HepG2 (cell line): ENCODE data around the gene PSMA2. TPM values are rescaled to one million over a fixed set of nuclear protein-coding genes. Genes with fewer than 3 reads are reported as not detected.

Experiments
- AHR ChIP-seq: IDR thresholded peaks from 2 replicates; pipeline ENCODE4 v1.6.1; 2018; ENCODE audit warnings: missing genetic modification reagents, missing compliant biosample characterization
- GMEB1 ChIP-seq: sonication (generic); formaldehyde crosslinking; IDR thresholded peaks from 2 replicates; pipeline ENCODE4 v1.5.1; 2020; ENCODE audit warnings: missing genetic modification reagents, mild to moderate bottlenecking, borderline replicate concordance
- KAT2B ChIP-seq: fragments of 150-350 bp; IDR thresholded peaks from 2 replicates; pipeline ENCODE4 v1.6.1; 2014; ENCODE audit warnings: low read depth, low read length, borderline replicate concordance
- KMT2A ChIP-seq: sonication (generic); formaldehyde crosslinking; IDR thresholded peaks from 2 replicates; pipeline ENCODE4 v1.4.0; 2020; ENCODE audit warnings: missing genetic modification reagents
- POGZ ChIP-seq: sonication (generic); formaldehyde crosslinking; IDR thresholded peaks from 2 replicates; pipeline ENCODE4 v1.4.0; 2020; ENCODE audit warnings: mild to moderate bottlenecking, missing genetic modification reagents
- STAT6 ChIP-seq: sonication (generic); formaldehyde crosslinking; IDR thresholded peaks from 2 replicates; pipeline ENCODE4 v1.4.0; 2020; ENCODE audit warnings: missing genetic modification reagents, mild to moderate bottlenecking, borderline replicate concordance
- THAP9 ChIP-seq: sonication (generic); formaldehyde crosslinking; IDR thresholded peaks from 2 replicates; pipeline ENCODE4; 2020; ENCODE audit warnings: missing genetic modification reagents, mild to moderate bottlenecking, borderline replicate concordance
- ZFP37 ChIP-seq: sonication (generic); formaldehyde crosslinking; IDR thresholded peaks from 2 replicates; pipeline ENCODE4 v1.4.0; 2020; ENCODE audit warnings: missing genetic modification reagents, borderline replicate concordance
- ZNF441 ChIP-seq: sonication (generic); formaldehyde crosslinking; IDR thresholded peaks from 2 replicates; pipeline ENCODE4 v1.7.0; 2021; ENCODE audit warnings: missing genetic modification reagents, borderline replicate concordance
- ZNF605 ChIP-seq: sonication (generic); formaldehyde crosslinking; IDR thresholded peaks from 2 replicates; pipeline ENCODE4 v1.8.0; 2022; ENCODE audit warnings: mild to moderate bottlenecking, missing genetic modification reagents
- ZNF792 ChIP-seq: IDR thresholded peaks from 2 replicates; pipeline ENCODE4 v1.6.1; 2016
- polyA plus RNA-seq, 8 experiments: library from polyadenylated mRNA; depleted of rRNA in 3 of 8; stranded (reverse) in 7 of 8; unstranded in 1 of 8; fragments of >200 nt; fragmentation: Illumina TruSeq in 4 of 8; extraction: Trizol in 4 of 8; gene quantifications; 2 replicates each; pipeline versions ENCODE4 v1.2.1 to v1.2.3, GENCODE V29; 2011 to 2016; ENCODE audit warnings: low read depth in 4 of 8, missing spikeins in 1 of 8, mixed read lengths in 1 of 8; ENCODE audit not compliant: insufficient read depth in 1 of 8
- total RNA-seq, 5 experiments: library from RNA; depleted of rRNA; stranded (reverse); fragments of >200 nt; fragmentation: Illumina TruSeq; extraction: Trizol; gene quantifications; 2 replicates each; pipeline ENCODE4 v1.2.3, GENCODE V29; 2016; ENCODE audit warnings: low read depth in 1 of 5
- TF ChIP-seq, protein P1 (sequence below): sonication (generic); formaldehyde crosslinking; IDR thresholded peaks from 2 replicates; pipeline ENCODE4 v1.9.0; 2022; ENCODE audit warnings: missing genetic modification reagents, mild to moderate bottlenecking, borderline replicate concordance
- TF ChIP-seq, protein P2 (sequence below): sonication (generic); formaldehyde crosslinking; IDR thresholded peaks from 2 replicates; pipeline ENCODE4 v1.4.0; 2020; ENCODE audit warnings: missing genetic modification reagents
- TF ChIP-seq, protein P3 (sequence below): sonication (generic); formaldehyde crosslinking; IDR thresholded peaks from 2 replicates; pipeline ENCODE4 v1.4.0; 2020; ENCODE audit warnings: mild to moderate bottlenecking, missing genetic modification reagents

The PSMA2 gene
- total and polyA plus RNA-seq, 2 of the 13 experiments (the other 11 are each of a cell fraction or from before 2014, with no cell fraction given): 125 to 266 TPM

DNA sequence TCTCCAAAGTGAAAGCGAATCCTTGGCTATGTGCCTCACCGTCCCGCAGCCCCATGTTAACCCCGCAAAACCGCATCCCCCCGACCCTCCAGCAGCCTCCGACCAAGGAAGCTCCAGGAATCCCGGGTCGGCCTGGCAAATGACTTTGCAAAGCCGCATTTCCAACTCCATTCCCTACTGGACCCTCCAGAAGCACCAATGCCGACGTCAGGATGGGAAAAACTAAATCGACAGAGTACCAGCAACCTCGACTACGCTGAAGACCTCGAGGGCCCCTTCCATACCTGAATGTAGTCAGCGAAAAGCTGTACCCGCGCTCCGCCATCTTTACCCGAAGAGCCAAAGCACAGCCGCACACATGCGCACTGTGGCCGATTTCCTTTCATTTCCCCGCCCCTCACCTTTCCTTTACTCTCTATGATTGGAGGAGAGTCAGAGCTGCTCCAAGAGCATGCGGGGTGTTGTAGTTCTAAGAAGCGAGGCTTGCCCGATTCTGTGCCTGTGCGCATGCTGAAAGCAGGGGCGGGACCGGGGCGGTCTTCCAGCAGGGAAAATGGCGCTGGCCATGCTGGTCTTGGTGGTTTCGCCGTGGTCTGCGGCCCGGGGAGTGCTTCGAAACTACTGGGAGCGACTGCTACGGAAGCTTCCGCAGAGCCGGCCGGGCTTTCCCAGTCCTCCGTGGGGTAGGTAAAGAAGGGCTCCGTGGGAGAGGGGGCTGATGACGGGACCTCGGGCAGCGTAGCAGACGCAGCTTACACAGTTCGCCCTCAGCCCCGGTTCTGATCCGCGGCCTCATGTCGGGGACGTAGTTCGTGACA, at the start of gene PSMA2, which contains the start of gene MRPL32 (continued):
- TF ChIP-seq STAT6 (CRISPR knock-in tag): no peak
- no peak for TF ChIP-seq ZFP37
- TF ChIP-seq, protein P1, sequence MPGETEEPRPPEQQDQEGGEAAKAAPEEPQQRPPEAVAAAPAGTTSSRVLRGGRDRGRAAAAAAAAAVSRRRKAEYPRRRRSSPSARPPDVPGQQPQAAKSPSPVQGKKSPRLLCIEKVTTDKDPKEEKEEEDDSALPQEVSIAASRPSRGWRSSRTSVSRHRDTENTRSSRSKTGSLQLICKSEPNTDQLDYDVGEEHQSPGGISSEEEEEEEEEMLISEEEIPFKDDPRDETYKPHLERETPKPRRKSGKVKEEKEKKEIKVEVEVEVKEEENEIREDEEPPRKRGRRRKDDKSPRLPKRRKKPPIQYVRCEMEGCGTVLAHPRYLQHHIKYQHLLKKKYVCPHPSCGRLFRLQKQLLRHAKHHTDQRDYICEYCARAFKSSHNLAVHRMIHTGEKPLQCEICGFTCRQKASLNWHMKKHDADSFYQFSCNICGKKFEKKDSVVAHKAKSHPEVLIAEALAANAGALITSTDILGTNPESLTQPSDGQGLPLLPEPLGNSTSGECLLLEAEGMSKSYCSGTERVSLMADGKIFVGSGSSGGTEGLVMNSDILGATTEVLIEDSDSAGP (CRISPR knock-in tag): peak; percentile 66; the same call in 1 of the 2 replicates
- TF ChIP-seq ZNF605 (CRISPR knock-in tag): no peak
- no peak for TF ChIP-seq ZNF792 (CRISPR knock-in tag)
- TF ChIP-seq, protein P2, sequence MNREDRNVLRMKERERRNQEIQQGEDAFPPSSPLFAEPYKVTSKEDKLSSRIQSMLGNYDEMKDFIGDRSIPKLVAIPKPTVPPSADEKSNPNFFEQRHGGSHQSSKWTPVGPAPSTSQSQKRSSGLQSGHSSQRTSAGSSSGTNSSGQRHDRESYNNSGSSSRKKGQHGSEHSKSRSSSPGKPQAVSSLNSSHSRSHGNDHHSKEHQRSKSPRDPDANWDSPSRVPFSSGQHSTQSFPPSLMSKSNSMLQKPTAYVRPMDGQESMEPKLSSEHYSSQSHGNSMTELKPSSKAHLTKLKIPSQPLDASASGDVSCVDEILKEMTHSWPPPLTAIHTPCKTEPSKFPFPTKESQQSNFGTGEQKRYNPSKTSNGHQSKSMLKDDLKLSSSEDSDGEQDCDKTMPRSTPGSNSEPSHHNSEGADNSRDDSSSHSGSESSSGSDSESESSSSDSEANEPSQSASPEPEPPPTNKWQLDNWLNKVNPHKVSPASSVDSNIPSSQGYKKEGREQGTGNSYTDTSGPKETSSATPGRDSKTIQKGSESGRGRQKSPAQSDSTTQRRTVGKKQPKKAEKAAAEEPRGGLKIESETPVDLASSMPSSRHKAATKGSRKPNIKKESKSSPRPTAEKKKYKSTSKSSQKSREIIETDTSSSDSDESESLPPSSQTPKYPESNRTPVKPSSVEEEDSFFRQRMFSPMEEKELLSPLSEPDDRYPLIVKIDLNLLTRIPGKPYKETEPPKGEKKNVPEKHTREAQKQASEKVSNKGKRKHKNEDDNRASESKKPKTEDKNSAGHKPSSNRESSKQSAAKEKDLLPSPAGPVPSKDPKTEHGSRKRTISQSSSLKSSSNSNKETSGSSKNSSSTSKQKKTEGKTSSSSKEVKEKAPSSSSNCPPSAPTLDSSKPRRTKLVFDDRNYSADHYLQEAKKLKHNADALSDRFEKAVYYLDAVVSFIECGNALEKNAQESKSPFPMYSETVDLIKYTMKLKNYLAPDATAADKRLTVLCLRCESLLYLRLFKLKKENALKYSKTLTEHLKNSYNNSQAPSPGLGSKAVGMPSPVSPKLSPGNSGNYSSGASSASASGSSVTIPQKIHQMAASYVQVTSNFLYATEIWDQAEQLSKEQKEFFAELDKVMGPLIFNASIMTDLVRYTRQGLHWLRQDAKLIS (CRISPR knock-in tag): no peak
- no peak for TF ChIP-seq AHR (CRISPR knock-in tag)
- TF ChIP-seq THAP9 (CRISPR knock-in tag): peak; percentile 72; the same call in 1 of the 2 replicates
- TF ChIP-seq, protein P3, sequence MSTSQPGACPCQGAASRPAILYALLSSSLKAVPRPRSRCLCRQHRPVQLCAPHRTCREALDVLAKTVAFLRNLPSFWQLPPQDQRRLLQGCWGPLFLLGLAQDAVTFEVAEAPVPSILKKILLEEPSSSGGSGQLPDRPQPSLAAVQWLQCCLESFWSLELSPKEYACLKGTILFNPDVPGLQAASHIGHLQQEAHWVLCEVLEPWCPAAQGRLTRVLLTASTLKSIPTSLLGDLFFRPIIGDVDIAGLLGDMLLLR: peak; percentile 46; the same call in 1 of the 2 replicates
- TF ChIP-seq KAT2B: no peak
- TF ChIP-seq GMEB1: peak; percentile 51; the same call in 1 of the 2 replicates
- no peak for TF ChIP-seq ZNF441 (CRISPR knock-in tag)
- TF ChIP-seq POGZ (CRISPR knock-in tag): peak; percentile 46; the same call in 1 of the 2 replicates
- TF ChIP-seq KMT2A: peak; percentile 86
